NOMO-1 (cell line): ENCODE data around the gene PRM2.
A peak's percentile ranks its signal among the peaks of the same experiment; 100 is the strongest.
"Not testable (repeated sequence)": the region's sequence is repeated elsewhere in the genome, so short reads cannot be mapped to it uniquely, and the experiment has no call there.

Experiments
- DNase-seq, 2 experiments: peaks; one replicate each; lab custom pipeline; 2025; ENCODE audit not compliant: unreplicated experiment in 2 of 2; lab: John Stamatoyannopoulos, UW

Gene PRM2

DNA sequence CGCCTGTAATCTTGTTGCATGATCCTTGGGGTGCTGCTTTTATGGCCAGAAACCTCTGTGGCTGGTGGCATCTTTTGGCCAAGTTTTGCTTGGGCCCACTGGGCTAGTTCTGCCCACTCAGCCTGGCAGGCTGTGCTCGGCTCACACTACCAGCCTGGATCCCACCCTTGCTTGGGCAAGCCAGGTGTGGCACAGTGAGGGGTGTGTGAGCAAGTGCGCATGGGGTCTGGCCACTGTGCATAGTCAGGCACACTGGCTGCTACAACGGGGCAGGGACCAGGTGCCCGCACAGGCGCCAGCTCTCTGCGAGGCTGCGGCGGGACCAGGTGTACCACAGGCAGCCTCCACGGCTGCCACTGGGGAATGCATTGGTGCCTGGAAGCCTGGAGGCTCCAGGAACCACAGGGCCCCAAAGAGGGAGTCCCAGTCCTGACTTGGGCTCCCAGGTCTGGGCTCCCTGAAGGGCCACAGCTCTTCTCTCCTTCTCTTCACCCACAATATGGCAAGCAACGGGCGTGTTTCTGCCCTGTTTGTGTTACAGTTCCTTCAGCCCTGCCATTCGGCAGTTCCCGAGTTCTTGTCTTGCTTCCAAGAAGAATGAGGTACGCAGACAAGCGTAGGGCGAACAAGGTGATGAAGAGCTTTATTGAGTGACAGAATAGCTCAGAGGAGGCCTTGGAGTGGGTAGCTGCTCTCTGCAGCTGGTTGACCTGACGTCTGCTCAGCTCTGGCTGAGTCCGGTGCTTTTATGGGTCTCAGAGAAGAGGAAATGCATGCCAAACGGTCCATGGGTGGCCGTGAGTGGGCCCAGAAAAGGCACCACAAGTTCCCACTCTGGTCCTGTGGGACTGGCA is 31.6 kb upstream of the PRM2 start:
- DNase-seq: no peak

DNA sequence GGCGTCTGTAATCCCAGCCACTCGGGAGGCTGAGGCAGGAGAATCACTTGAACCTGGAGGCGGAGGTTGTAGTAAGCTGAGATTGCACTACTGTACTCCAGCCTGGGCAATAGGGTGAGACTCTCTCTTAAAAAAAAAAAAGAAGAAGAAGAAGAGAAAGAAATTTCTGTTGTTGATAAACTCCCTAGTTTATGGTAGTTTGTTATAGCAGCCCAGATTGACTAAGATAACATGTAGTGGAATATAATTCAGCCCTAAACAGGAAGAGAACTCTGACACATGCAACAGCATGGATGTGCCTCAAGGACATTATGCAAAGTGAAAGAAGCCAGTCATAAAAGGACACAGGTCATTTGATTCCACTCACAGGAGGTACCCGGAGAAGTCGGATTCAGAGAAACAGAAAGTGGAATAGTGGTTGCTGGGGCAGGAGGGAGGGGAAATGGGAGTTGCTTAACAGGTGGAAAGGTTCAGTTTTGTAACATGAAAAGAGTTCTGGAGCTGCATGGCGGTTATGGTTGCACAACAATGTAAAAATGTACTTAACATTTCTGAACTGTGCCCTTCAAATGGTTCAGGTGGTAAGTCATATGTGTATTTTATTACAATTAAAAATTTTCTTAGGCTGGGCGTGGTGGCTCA is 30.8 kb upstream of the PRM2 start:
- peak; percentile 92 to 93 for DNase-seq

DNA sequence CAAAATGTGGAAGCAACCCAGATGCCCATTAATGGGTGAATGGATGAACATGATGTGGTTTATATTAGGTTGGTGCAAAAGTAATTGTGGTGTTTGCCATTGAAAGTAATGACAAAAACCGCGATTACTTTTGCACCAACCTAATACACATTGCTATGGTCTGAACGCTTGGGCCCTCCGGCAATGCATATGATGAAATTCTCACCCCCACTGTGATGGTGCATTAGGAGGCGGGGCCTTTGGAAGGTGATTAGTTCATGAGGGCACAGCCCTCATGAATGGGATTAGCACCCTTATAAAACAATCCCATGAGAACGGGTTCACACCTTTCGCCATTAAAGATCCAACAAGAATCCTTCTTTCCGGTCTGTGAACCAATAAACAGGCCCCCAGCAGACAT is 30.1 kb upstream of the PRM2 start:
- no peak for DNase-seq

DNA sequence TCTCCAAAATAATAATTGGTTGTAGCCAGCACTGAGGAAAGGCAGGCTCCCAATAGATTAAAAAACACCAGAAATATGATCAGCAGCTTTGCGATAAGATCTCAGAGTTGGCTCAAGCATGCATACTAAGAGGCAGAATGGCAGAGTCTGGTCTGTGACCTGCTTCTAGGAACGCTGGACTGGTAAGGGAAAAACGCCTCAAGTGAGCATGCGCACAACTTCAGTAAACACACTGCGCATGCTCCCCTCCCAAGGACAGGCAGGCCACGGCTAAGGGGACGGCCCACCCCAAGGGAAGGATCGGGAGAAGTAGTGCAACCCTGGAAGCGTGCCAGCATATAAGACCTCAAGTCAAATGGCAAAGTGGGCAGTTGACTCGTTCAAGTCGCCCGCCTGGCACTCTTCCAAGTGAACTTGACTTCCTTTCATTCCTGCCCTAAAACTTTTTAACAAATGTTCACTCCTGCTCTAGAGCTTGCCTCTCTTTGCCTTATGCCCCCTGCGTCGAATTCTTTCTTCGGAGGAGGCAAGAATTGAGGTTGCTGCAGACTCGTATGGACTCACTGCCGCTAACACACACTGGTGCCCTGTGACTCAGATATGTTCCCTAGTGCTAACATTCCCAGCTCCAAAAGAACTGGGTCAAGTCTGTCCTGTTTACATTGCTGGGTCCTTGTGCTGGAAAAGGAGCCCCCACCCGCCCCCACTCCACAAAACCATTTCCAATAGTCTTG is 27.3 kb upstream of the PRM2 start:
- no peak for DNase-seq

DNA sequence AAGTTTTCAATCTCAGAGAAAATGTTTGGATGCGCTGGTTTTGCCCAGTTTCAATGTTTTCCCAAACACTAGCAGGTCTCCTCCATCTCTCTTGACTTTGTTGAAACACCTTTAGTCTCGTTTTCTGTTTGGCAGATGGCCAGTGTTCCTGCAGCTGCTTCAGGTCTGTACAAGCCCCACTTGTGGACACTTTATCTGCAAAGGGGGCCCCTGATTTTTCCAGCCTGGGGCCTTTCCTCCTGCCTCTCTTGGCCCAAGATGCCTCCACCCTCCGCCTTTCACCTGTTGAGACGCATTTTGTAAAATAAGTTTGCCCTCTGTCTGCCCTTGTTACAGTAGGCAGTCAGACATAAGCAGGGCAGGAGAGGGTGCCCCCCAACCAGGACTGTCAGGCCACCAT is 26.7 kb upstream of the PRM2 start:
- no peak for DNase-seq

DNA sequence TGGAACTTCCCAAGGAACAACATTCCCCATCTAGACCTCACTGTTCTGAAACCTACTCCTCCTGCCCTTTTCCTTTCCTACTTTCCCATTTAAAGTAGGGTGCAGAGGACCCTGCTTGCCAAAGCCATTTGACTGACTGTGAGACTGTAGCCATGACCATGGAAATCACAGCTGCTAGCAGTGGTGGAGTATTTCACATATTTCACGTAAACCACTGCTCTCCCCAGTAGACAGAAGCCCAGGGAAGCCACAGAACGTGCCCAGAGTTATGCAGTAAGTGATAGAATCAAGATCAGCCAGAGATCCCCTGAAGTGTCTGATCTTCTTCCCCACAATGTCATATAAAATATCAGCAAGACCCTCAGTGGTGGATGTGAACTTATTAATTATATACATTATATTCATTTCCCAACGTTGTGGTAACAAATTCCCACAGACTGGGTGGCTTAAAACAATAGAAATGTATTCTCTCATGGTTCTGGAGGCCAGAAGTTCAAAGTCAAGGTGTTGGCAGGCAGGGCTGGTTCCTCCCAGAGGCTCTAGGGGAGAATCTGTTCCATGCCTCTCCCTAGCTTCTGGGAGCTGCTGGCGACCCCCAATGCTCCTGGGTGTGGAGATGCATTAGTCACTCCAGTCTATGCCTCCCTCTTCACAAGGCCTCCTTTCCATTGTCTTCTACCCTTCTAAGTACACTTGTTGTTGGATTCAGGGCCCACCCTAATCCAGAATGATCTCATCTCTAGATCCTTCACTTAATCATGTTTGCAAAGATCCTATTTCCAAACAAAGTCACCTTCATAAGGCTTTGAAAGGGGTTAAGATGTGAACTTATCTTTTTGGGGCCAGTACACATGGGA is 25.6 kb upstream of the PRM2 start:
- DNase-seq: no peak

DNA sequence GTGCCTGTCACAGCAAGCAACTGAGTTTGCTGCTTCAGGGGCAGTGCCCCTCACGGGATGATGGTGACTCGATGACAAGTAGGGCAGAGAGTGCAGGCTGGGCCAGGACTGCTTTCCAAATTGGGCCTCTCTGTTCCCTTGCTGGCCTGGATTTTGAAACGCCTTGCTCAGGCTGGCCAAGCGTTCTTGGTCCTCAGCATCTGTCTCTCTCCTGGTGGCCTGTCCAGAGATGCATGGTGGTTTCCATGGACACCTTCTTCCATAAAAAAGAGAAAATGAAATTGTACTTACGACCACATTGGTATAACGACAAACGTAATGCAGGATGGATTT is 24.2 kb upstream of the PRM2 start:
- DNase-seq: no peak

DNA sequence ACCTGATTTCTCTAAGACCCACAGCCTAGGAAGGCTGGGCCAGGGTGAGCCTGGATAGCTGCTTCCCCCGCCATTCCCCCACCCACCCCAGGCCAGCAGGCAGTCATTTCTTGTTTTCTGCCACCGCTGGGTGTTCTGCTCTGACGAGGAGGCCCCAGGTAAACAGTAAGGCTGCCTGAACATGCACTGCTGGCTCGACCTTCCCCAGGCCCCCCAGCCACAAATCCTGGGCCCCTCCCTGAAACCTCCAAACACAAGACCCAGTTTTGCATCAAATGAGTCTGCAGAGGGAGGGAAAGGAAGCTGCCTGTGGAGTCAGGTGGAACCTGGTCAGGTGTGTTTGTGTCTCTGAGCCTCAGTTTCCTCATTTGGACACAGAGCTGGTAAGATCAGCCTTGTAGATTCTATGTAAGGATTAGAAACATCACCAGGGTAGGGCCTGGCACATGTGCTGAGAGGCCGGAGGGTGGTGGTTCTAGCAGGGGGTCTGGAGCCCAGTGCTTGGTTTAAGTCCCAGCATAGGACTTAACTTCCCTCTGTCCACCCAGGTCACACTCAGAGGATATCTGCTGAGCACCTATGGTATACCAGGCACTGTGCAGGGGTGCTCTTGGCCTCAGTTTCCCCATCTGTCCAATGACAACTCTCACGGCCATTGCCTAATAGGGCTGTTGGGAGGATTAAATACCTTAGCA is 23.7 kb upstream of the PRM2 start:
- DNase-seq: no peak

DNA sequence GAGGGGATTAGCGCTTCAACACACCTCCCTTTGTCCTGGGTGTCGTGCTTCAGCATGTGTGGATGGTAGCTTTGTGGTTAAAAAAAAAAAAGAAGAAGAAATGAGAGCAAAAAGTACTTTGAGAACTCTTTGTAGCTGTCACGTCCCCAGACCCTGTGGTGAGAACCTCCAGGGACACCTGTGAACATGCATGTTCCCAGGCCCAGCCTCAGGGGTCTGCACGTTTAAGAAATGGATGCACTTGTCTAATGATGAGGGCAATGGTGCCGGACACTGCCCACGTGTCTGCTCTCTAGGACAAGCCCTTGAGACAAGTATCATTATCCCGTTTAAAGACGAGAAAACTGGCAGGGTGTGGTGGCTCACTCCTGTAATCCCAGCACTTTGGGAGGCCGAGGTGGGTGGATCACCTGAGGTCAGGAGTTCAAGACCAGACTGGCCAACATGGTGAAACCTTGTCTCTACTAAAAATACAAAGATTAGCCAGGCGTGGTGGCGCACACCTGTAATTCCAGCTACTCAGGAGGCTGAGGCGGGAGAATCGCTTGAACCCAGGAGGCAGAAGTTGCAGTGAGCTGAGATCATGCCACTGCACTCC is 22.8 kb upstream of the PRM2 start:
- DNase-seq: not testable (repeated sequence)

DNA sequence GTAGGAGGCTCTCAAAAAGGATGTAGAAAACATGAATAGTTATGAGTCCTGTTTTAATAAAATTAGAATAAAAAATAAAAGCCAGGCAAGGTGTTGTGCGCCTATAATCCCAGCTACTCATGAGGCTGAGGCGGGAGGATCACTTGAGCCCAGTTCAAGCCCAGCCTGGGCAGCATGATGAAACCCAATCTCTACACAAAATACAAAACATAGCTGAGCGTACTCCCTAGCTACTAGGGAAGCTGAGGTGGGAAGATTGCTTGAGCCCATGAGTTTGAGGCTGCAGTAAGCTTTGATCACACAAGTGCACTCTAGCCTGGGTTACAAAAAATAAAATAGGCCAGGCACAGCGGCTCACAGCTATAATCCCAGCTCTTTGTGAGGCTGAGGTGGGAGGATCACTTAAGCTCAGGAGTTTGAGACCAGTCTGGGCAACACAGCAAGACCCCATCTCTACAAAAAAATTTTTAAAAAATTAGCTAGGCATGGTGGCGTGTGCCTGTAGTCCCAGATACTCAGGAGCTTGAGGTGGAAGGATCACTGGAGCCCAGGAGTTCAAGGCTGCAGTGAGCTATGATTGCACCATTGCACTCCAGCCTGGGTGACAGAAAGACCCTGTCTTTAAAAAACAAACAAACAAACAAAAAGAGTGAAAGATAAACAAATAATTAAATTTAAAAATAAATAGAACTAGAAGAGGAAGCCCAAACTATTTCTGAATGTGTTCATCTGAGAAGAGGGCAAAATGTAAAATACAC is 22.0 kb upstream of the PRM2 start:
- no peak for DNase-seq

DNA sequence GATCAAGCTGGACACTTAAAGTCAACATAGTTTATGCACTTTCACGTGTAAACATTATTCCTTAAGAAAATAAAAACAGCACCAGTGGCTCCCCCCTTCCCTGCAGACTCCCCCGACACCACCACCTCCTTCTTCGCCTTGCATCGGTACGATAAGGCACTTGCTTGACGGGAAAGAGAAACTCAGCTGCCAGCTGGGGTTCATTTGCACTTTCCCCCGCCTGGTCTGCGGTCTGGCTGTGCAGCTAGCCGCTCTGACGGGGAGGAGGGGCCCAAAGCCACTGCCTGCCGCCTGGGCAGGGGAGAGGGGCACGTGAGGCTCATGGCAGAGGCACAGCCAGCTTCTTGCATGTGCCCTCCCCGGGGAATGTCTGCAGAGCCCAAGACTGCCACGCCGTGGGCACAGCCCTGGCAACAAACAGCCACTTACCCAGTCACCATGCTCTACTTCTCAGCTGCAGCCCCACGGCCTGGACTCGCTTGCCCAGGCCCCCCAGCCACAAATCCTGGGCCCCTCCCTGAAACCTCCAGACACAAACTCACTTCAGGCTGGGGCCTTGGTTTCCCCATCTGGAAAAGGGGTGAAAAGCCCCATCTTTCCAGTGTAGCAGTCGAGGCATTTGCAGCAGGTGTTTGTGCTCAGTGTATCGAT is 21.3 kb upstream of the PRM2 start:
- peak; percentile 66 to 79 for DNase-seq

DNA sequence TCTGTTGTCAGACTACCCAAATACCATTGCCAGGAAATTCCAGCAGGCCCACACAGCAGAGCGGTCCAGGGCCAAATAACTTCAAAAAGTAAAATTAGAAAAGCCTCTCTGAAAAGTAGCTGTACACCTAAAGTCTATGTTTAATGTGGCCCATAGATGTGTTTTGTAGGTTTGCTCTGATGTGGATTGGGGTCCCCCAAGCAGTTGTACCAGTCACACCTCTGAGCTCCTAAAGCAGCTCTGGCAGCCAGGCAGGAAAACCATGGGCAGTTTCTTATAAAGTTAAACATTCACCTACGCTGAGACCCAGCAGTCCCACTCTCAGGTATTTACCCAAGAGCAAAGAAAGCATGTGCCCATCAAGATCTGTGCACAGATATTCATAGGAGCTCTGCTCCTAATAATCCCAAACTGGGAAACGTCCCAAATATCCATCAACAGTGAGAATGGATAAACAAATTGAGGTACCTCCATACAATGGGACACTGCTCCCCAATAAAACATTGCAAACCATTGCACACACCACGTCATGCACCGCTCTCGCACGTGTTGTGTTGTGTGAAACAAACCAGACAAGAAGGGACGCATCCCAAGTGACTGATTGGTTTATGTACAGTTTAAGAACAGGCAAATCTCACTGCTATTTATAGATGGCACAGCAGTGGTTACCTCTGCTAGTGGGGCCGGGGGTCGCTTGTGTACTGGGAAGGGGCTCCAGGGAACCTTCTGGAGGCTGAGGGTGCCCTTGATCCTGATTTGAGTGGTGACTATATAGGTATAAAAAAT is 20.6 kb upstream of the PRM2 start:
- no peak for DNase-seq

DNA sequence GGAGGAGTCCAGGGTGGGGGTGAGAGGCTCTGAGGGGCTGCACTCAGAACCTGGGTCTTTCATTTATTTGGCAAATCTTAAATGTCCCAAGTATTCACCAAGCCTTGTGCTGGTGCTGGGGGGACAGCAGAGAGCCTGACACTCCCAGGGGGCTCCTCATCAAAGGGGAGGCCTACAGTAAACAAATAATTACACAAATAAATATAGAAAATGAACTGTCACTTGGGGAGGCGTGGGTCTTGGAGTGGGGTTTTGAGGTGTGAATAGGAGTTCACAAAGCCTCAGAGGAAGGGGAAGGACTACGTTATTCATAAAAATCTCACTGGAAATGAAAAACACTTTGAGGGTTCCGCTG is 20.0 kb upstream of the PRM2 start:
- DNase-seq: no peak

DNA sequence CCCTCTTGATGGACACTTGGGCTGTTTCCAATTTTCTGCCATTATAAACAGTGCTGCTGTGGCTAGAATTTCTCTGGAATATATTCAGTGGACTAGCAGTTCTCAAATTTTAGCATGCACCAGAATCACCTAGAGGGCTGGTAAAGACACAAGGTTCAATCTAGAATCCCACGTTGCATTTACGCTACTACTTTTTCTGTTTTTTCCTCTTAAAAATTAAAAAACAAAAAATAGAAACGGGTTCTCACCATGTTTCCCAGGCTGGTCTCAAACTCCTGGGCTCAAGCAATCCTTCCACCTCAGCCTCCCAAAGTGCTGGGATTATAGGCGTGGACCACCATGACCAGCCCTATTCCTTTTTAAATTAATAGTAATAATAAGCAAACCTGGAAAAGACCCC is 19.4 kb upstream of the PRM2 start:
- no peak for DNase-seq

DNA sequence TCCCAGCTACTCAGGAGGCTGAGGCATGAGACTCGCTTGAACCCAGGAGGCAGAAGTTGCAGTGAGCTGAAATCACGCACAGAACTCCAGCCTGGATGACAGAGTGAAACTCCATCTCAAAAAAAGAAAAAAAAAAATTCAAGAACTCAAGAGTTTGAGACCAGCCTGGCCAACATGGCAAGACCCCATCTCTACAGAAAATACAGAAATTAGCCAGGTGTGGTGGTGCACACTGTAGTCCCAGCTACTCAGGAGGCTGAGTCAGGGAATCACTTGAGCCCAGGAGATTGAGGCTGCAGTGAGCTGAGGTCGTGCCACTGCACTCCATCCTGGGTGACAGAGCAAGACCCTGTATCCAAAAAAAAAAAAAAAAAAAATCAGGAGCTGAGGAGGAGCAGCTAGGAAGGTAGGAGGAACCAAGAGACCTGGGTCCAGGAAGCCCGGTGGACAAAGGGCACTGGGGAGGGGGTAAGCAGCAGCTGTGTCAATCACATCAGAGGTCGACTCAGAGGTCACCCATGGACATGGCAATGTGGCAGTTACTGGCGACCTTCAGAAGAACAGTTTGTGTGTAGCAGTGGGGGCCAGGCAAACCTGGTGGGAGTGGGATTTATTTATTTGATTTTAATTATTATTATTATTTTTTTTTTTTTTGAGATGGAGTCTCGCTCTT is 15.9 kb upstream of the PRM2 start:
- DNase-seq: no peak

DNA sequence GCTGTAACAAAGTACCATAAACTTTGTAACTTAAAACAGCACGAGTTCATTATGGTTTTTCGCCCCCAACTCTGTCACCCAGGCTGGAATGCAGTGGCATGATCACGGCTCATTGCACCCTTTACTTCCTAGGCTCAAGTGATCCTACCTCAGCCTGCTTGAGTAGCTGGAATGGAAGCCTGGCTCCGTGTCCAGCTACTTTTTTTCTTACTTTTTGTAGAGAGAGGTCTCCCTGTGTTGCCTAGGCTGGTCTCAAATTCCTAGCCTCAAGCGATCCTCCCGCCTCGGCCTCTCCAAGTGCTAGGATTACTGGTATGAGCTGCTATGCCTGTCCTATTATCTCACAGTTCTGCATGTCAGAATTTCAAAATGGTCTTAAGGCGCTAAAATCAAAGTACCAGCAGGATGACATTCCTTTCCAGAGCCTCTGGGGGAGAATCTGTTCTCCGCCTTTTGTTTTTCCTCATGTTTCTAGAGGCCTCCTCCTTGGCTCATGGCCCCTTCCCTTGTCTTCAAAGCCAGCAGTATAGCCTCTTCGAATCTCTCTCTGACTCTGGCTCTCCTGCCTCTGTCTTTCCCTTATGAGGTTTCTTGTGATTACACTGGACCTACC is 14.9 kb upstream of the PRM2 start:
- no peak for DNase-seq
